Upper lobe of right lung (tissue), 1 donor: ENCODE data around the gene CPHXL. TPM values are rescaled to one million over a fixed set of nuclear protein-coding genes. Genes with fewer than 3 reads are reported as not detected.

Source experiments
- ATAC-seq: fragments of 200-7000 bp; cut with Tn5 transposase; one replicate; pipeline ENCODE4 v1.9.1; 2020; ENCODE audit warnings: mild to moderate bottlenecking, moderate library complexity
- DNase-seq: peaks from one replicate; pipeline ENCODE4 v3.0.0-alpha.2; 2020
- H3K27ac ChIP-seq: fragments of 200-600 bp; one replicate; pipeline ENCODE4 v1.8.0; 2022
- H3K27me3 ChIP-seq: fragments of 200-600 bp; one replicate; pipeline ENCODE4 v1.8.0; 2022; ENCODE audit warnings: mild to moderate bottlenecking
- H3K36me3 ChIP-seq: fragments of 200-600 bp; one replicate; pipeline ENCODE4 v1.8.0; 2022
- H3K4me1 ChIP-seq: fragments of 200-600 bp; one replicate; pipeline ENCODE4 v1.8.0; 2022
- H3K4me3 ChIP-seq: fragments of 200-600 bp; one replicate; pipeline ENCODE4 v1.8.0; 2022; ENCODE audit warnings: mild to moderate bottlenecking
- H3K9me3 ChIP-seq: fragments of 200-600 bp; one replicate; pipeline ENCODE4 v1.8.0; 2022
- intact Hi-C: fragments of 100-400 bp; cut with DNase I; formaldehyde crosslinking; loops from one replicate; pipeline ENCODE4 v1.11.0; 2022
- total RNA-seq: library from RNA; stranded (reverse); fragmentation: NEBNext Ultra II Directional; extraction: Animal tissue kit (Norgen Biotek cat#: 25700); gene quantifications from one replicate; pipeline ENCODE4 v1.2.1, GENCODE V29; 2021
- TF ChIP-seq, protein P1 (sequence below): fragments of 200-600 bp; IDR thresholded peaks from one replicate; pipeline ENCODE4 v1.8.0; 2022; ENCODE audit warnings: antibody characterized with exemption
- donor health status: DM: no; HTN: yes; CAD: no; lungs with severe emphysema.

CPHXL gene
- total RNA-seq, 1 donor from 2014 or later: not detected

DNA sequence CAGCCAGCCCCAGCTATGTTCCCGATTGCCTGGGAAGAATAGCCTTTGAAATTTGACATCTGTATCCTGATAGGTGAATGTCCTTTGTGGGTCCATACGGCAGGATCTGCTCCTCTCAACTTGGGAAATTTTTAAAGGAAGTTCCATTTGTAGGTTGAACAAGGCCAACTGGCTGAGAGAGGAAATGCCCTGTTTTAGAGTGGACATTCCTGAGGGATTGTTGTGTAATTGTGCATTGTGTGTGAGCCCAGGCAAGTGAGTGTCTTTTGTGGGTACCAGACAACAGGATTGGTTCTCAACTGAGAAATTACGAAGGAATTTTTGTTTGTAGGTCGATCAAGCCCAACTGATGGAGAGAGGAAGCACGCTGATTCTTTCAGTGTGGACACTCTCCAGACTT, 46.9 kb downstream of the CPHXL start:
- TF ChIP-seq, protein P1, sequence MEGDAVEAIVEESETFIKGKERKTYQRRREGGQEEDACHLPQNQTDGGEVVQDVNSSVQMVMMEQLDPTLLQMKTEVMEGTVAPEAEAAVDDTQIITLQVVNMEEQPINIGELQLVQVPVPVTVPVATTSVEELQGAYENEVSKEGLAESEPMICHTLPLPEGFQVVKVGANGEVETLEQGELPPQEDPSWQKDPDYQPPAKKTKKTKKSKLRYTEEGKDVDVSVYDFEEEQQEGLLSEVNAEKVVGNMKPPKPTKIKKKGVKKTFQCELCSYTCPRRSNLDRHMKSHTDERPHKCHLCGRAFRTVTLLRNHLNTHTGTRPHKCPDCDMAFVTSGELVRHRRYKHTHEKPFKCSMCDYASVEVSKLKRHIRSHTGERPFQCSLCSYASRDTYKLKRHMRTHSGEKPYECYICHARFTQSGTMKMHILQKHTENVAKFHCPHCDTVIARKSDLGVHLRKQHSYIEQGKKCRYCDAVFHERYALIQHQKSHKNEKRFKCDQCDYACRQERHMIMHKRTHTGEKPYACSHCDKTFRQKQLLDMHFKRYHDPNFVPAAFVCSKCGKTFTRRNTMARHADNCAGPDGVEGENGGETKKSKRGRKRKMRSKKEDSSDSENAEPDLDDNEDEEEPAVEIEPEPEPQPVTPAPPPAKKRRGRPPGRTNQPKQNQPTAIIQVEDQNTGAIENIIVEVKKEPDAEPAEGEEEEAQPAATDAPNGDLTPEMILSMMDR: no peak
- Histone ChIP-seq H3K9me3 (no peaks in the 10 kb centered on the region), H3K4me1 (no peaks in the 10 kb centered on the region), H3K27me3 (no peaks in the 10 kb centered on the region), H3K4me3 (no peak overlapping the region), H3K36me3 (no peaks in the 10 kb centered on the region), H3K27ac (no peak overlapping the region)
- ATAC-seq: no peak
- no peak for DNase-seq
- intact Hi-C loops: no loop called here

GRCh38 chr16:75676909-75677308, 49.4 kb downstream of the CPHXL start, which contains the start of gene CPHXL2:
Gene CPHXL2, minus strand, starts transcription at chr16:75677009. Its CDS starts 10 bp downstream, at chr16:75676999.
- DNase-seq (no peak), ATAC-seq (no peak)
- no peaks in the 10 kb centered on the region for H3K27me3 ChIP-seq
- no peak within 1 kb of the TSS for H3K27ac ChIP-seq
- no peak within 1 kb of the TSS for H3K4me3 ChIP-seq
- TF ChIP-seq, protein P1: no peak
- no peaks in the 10 kb centered on the region for H3K9me3 ChIP-seq
- no peaks in the 10 kb centered on the region for H3K36me3 ChIP-seq
- no peaks in the 10 kb centered on the region for H3K4me1 ChIP-seq
- intact Hi-C loops: no loop called here

GRCh38 chr16:75667503-75667902, 58.8 kb downstream of the CPHXL start:
- no peaks in the 10 kb centered on the region for H3K36me3 ChIP-seq
- no peaks in the 10 kb centered on the region for H3K4me1 ChIP-seq
- DNase-seq (no peak), ATAC-seq (no peak)
- TF ChIP-seq, protein P1: no peak
- H3K27ac ChIP-seq: no peak overlapping the region
- H3K9me3 ChIP-seq: no peaks in the 10 kb centered on the region
- intact Hi-C loops: no loop called here
- H3K4me3 ChIP-seq: no peak overlapping the region
- H3K27me3 ChIP-seq: no peaks in the 10 kb centered on the region

Other genes starting within 250 kb of the CPHXL start
- gene CHST6, start 231.0 kb downstream of the CPHXL start, total RNA-seq: 0.09 TPM
- not detected for gene CHST5, start 190.4 kb downstream of the CPHXL start, total RNA-seq
- 4.5 TPM for gene TMEM231, start 170.2 kb downstream of the CPHXL start, total RNA-seq
- 109 TPM for gene GABARAPL2, start 160.1 kb downstream of the CPHXL start, total RNA-seq
- gene ADAT1, start 103.2 kb downstream of the CPHXL start, total RNA-seq: 44.8 TPM
- gene KARS1, start 78.8 kb downstream of the CPHXL start, total RNA-seq: 90.5 TPM
- 56.2 TPM for gene TERF2IP, start 78.7 kb downstream of the CPHXL start, total RNA-seq
- not detected for gene CPHXL2, start 49.5 kb downstream of the CPHXL start, total RNA-seq
- not detected for gene DUXB, start 25.0 kb downstream of the CPHXL start, total RNA-seq